SU-DHL-6 (cell line): ENCODE data around the gene ABCC4.

Source experiments
- H2AFZ ChIP-seq: fragments of 200-600 bp; sonication (generic); 2 replicates; pipeline ENCODE4 v1.6.1; 2014; ENCODE audit warnings: low read depth, mild to moderate bottlenecking, moderate library complexity, mixed read lengths, antibody characterized with exemption, low read length; ENCODE audit not compliant: severe bottlenecking
- H3F3A ChIP-seq: fragments of 200-600 bp; shearing (Covaris generic); 2 replicates; pipeline ENCODE4 v1.6.0; 2016; ENCODE audit warnings: antibody characterized with exemption, mild to moderate bottlenecking; ENCODE audit not compliant: insufficient read depth
- H3K27ac ChIP-seq: fragments of 200-600 bp; sonication (generic); 2 replicates; pipeline ENCODE4 v1.5.1; 2016; ENCODE audit warnings: low read depth, mild to moderate bottlenecking, low read length, moderate library complexity, mixed read lengths
- H3K27me3 ChIP-seq: fragments of 200-600 bp; sonication (generic), shearing (Covaris generic); 2 replicates; pipeline ENCODE4 v1.6.0; 2014; ENCODE audit warnings: mild to moderate bottlenecking, low read length
- H3K36me3 ChIP-seq: fragments of 200-600 bp; sonication (generic); 2 replicates; pipeline ENCODE4 v1.6.1; 2014; ENCODE audit warnings: mild to moderate bottlenecking, low read length, mixed read lengths
- H3K4me2 ChIP-seq: fragments of 300-600, 200-600 bp; shearing (Covaris generic), sonication (generic); 2 replicates; pipeline ENCODE4 v1.6.0; 2014; ENCODE audit warnings: low read length, low read depth, mild to moderate bottlenecking; ENCODE audit not compliant: poor library complexity, severe bottlenecking
- H3K4me3 ChIP-seq: fragments of 200-600 bp; sonication (generic); 2 replicates; pipeline ENCODE4 v1.5.1; 2014; ENCODE audit warnings: antibody characterized with exemption, low read length, mild to moderate bottlenecking, mixed read lengths; ENCODE audit not compliant: insufficient read depth, poor library complexity, severe bottlenecking
- H3K79me2 ChIP-seq: fragments of 200-600 bp; sonication (generic); 2 replicates; pipeline ENCODE4 v1.6.1; 2014; ENCODE audit warnings: mild to moderate bottlenecking, low read length, moderate library complexity; ENCODE audit not compliant: insufficient read depth
- H3K9ac ChIP-seq: fragments of 200-600 bp; sonication (generic); 2 replicates; pipeline ENCODE4 v1.7.0; 2014; ENCODE audit warnings: mild to moderate bottlenecking, low read length
- H3K9me2 ChIP-seq: fragments of 200-600 bp; sonication (generic); replicated peaks from 2 replicates; pipeline ENCODE4 v1.6.1; 2014; ENCODE audit warnings: low read length; ENCODE audit not compliant: insufficient read depth
- H3K9me3 ChIP-seq: fragments of 200-600 bp; sonication (generic); 2 replicates; pipeline ENCODE4 v1.6.1; 2014; ENCODE audit warnings: low read length, mixed read lengths; ENCODE audit not compliant: insufficient read depth
- H4K20me1 ChIP-seq: fragments of 200-600 bp; sonication (generic); 2 replicates; pipeline ENCODE4 v1.6.1; 2014; ENCODE audit warnings: low read depth, mild to moderate bottlenecking, antibody characterized with exemption, low read length, moderate library complexity, mixed read lengths
- EZH2phosphoT487 ChIP-seq: fragments of 200-600 bp; sonication (generic), shearing (Covaris generic); conservative IDR thresholded peaks from 2 replicates; pipeline ENCODE4 v1.6.1; 2018; ENCODE audit warnings: mild to moderate bottlenecking, antibody characterized with exemption, low read length, moderate library complexity, mixed read lengths
- TF ChIP-seq, protein P1 (sequence below): fragments of 200-600 bp; sonication (generic); IDR thresholded peaks from one replicate; pipeline ENCODE4 v1.5.1; 2017; ENCODE audit warnings: antibody characterized with exemption, mild to moderate bottlenecking, low read length, moderate library complexity; ENCODE audit not compliant: insufficient read depth, poor library complexity, severe bottlenecking

The ABCC4 gene, protein sequence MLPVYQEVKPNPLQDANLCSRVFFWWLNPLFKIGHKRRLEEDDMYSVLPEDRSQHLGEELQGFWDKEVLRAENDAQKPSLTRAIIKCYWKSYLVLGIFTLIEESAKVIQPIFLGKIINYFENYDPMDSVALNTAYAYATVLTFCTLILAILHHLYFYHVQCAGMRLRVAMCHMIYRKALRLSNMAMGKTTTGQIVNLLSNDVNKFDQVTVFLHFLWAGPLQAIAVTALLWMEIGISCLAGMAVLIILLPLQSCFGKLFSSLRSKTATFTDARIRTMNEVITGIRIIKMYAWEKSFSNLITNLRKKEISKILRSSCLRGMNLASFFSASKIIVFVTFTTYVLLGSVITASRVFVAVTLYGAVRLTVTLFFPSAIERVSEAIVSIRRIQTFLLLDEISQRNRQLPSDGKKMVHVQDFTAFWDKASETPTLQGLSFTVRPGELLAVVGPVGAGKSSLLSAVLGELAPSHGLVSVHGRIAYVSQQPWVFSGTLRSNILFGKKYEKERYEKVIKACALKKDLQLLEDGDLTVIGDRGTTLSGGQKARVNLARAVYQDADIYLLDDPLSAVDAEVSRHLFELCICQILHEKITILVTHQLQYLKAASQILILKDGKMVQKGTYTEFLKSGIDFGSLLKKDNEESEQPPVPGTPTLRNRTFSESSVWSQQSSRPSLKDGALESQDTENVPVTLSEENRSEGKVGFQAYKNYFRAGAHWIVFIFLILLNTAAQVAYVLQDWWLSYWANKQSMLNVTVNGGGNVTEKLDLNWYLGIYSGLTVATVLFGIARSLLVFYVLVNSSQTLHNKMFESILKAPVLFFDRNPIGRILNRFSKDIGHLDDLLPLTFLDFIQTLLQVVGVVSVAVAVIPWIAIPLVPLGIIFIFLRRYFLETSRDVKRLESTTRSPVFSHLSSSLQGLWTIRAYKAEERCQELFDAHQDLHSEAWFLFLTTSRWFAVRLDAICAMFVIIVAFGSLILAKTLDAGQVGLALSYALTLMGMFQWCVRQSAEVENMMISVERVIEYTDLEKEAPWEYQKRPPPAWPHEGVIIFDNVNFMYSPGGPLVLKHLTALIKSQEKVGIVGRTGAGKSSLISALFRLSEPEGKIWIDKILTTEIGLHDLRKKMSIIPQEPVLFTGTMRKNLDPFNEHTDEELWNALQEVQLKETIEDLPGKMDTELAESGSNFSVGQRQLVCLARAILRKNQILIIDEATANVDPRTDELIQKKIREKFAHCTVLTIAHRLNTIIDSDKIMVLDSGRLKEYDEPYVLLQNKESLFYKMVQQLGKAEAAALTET (N-terminal part only)

DNA sequence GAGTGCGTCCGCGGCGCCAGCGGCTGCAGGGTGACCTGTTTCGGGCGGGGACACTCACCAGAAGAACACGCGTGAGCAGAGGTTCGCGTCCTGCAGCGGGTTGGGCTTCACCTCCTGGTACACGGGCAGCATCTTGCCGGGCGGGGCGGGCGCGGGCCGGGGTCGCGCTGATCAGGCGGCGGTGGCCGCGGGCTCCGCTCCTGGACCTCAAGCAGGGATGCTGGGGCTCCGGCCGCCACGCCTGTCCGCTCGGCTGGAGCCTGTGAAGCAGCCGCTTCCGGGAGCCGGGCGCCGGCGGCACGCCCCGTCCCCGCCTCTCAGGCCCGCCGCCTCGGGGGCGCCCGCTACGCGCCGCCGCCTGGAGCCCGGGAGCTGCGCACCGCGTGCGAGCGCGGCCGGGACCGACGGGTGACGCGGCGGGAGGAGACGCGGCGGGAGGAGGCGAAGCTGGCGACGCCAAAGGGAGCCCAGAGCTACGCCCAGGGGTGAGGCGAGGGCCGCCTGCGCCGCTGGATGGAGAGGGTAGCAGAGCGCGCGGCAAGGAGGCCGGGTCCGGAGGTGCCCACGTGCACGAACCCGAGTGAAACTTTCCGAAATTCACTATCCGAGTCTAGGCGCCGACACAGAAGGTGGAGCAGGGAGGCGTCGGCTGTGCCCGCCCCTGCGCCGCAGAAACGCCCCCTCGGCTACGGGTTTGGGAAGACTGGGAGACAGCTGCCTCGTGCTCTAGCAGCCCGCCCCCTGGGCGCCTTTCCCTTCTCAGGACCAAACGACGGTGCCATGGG lies at the start of gene ABCC4:
Gene ABCC4 (minus strand): TSS at position 269 of the 785 bp plus-strand sequence. CDS start 137 bp downstream, at position 132.
- Histone ChIP-seq H3K79me2 (peaks cover 44% of the 10 kb centered on the region), H3K27me3 (no peaks in the 10 kb centered on the region), H3F3A (peaks cover 7% of the 10 kb centered on the region; the same call in 1 of the 2 replicates), H3K36me3 (no peaks in the 10 kb centered on the region), H3K27ac (peak within 1 kb of the TSS; percentile 42), H3K4me2 (peak within 1 kb of the TSS; percentile 78), H2AFZ (peak within 1 kb of the TSS; percentile 98), H3K9me2 (no peaks in the 10 kb centered on the region), H3K4me3 (peak within 1 kb of the TSS; percentile 69), H3K9ac (peak within 1 kb of the TSS; percentile 88), H3K9me3 (no peaks in the 10 kb centered on the region), H4K20me1 (no peaks in the 10 kb centered on the region)
- TF ChIP-seq, protein P1, sequence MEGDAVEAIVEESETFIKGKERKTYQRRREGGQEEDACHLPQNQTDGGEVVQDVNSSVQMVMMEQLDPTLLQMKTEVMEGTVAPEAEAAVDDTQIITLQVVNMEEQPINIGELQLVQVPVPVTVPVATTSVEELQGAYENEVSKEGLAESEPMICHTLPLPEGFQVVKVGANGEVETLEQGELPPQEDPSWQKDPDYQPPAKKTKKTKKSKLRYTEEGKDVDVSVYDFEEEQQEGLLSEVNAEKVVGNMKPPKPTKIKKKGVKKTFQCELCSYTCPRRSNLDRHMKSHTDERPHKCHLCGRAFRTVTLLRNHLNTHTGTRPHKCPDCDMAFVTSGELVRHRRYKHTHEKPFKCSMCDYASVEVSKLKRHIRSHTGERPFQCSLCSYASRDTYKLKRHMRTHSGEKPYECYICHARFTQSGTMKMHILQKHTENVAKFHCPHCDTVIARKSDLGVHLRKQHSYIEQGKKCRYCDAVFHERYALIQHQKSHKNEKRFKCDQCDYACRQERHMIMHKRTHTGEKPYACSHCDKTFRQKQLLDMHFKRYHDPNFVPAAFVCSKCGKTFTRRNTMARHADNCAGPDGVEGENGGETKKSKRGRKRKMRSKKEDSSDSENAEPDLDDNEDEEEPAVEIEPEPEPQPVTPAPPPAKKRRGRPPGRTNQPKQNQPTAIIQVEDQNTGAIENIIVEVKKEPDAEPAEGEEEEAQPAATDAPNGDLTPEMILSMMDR: no peak
- no peak for TF ChIP-seq EZH2phosphoT487

DNA sequence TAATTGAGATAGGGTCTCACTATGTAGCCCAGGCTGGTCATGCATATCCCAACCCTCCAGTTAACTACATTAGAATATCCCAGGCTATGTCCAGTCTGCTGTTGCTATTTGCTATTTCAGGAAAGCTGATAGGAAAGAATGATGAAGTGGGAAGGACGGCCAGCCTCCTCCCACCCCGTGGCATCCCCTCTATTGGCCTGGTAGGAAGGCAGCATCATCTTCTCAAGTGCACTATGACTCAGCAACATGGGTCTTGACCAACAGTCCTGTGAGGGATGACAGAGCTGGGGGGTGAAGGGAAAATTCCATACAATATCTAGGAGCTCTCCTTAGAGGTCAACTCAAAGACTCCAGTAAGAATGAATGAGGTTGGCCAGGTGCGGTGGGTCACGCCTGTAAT lies 48.0 kb upstream of the ABCC4 start:
- Histone ChIP-seq H2AFZ (no peak overlapping the region), H3K9me3 (no peaks in the 10 kb centered on the region), H4K20me1 (no peaks in the 10 kb centered on the region), H3K9me2 (no peaks in the 10 kb centered on the region), H3K4me3 (no peak overlapping the region), H3K27me3 (no peaks in the 10 kb centered on the region), H3K27ac (no peak overlapping the region), H3F3A (no peaks in the 10 kb centered on the region), H3K4me2 (no peak overlapping the region), H3K9ac (no peak overlapping the region), H3K36me3 (no peaks in the 10 kb centered on the region), H3K79me2 (no peaks in the 10 kb centered on the region)
- TF ChIP-seq EZH2phosphoT487: no peak
- TF ChIP-seq, protein P1: no peak

DNA sequence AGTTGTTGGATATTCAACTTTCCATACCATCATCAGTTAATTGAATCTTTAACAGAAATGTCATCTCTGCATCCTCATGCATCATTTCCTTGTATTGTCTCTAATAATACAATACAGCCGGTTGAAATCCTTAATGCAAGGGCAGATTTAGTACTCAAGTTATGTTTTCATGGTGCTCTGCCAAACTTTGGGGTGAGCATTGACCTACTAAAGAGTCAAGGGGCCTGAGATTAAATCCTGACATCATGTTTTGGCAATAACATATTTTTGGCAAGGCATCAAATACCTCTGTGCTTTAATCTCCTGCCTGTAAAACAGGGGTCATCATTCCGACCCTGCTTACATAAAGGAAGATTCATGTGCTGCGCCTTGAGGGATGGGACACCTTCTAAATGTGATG lies 42.7 kb upstream of the ABCC4 start:
- Histone ChIP-seq H3K4me3 (no peak overlapping the region), H3K27ac (no peak overlapping the region), H3K36me3 (no peaks in the 10 kb centered on the region), H3K27me3 (no peaks in the 10 kb centered on the region), H3F3A (no peaks in the 10 kb centered on the region), H2AFZ (no peak overlapping the region), H4K20me1 (no peaks in the 10 kb centered on the region), H3K9me3 (no peaks in the 10 kb centered on the region), H3K9ac (no peak overlapping the region), H3K79me2 (no peaks in the 10 kb centered on the region), H3K4me2 (no peak overlapping the region), H3K9me2 (no peaks in the 10 kb centered on the region)
- TF ChIP-seq, protein P1: no peak
- TF ChIP-seq EZH2phosphoT487: no peak
